Measurements from ENCODE around the gene DCDC1. TPM values are rescaled to one million over a fixed set of nuclear protein-coding genes. Genes with fewer than 3 reads are reported as not detected.

The DCDC1 gene
- total RNA-seq, 1 experiment from 2014 or later = 0.68 TPM

DNA sequence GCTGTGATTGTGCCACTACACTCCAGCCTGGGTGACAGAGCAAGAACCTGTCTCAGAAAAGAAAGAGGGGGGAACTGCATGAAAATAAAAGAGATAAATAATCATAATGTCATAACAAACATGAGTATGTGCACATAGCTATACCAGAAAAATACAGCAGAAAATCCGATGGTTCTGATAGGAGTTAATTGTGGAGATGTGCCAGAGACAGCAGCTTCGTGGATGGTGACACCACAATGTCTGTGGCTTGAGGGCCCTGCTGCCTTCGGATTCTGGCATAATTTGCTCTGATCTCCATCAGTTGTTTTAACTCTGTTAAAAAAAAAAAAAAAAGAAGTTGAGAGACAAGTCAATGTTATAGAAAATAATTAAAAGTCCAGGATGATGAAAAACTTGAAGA lies 491.1 kb downstream of the DCDC1 start:
- H3K4me1 Mint-ChIP-seq (ENCODE audit: low read depth, unreplicated experiment) = no peaks in the 10 kb centered on the region
- CTCF ChIA-PET = no interaction called here
- H3K27me3 Mint-ChIP-seq (ENCODE audit: unreplicated experiment) = no peaks in the 10 kb centered on the region
- no peak overlapping the region for H3K4me3 Mint-ChIP-seq (ENCODE audit: low read depth, unreplicated experiment)
- TF ChIP-seq, protein P1, sequence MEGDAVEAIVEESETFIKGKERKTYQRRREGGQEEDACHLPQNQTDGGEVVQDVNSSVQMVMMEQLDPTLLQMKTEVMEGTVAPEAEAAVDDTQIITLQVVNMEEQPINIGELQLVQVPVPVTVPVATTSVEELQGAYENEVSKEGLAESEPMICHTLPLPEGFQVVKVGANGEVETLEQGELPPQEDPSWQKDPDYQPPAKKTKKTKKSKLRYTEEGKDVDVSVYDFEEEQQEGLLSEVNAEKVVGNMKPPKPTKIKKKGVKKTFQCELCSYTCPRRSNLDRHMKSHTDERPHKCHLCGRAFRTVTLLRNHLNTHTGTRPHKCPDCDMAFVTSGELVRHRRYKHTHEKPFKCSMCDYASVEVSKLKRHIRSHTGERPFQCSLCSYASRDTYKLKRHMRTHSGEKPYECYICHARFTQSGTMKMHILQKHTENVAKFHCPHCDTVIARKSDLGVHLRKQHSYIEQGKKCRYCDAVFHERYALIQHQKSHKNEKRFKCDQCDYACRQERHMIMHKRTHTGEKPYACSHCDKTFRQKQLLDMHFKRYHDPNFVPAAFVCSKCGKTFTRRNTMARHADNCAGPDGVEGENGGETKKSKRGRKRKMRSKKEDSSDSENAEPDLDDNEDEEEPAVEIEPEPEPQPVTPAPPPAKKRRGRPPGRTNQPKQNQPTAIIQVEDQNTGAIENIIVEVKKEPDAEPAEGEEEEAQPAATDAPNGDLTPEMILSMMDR (IDR thresholded peaks at IDR 0.05; ENCODE audit: unreplicated experiment) = no peak
- BruUV-seq (replicated peaks) = no TSS peak
- no peak for DNase-seq
- H3K36me3 Mint-ChIP-seq (ENCODE audit: insufficient read depth, unreplicated experiment) = no peaks in the 10 kb centered on the region
- H3K9me3 Mint-ChIP-seq (ENCODE audit: low read depth, unreplicated experiment) = no peaks in the 10 kb centered on the region
- intact Hi-C loops (cut with micrococcal nuclease; ENCODE audit: unreplicated experiment) = no loop called here
- no peak overlapping the region for H3K27ac Mint-ChIP-seq (ENCODE audit: unreplicated experiment)

DNA sequence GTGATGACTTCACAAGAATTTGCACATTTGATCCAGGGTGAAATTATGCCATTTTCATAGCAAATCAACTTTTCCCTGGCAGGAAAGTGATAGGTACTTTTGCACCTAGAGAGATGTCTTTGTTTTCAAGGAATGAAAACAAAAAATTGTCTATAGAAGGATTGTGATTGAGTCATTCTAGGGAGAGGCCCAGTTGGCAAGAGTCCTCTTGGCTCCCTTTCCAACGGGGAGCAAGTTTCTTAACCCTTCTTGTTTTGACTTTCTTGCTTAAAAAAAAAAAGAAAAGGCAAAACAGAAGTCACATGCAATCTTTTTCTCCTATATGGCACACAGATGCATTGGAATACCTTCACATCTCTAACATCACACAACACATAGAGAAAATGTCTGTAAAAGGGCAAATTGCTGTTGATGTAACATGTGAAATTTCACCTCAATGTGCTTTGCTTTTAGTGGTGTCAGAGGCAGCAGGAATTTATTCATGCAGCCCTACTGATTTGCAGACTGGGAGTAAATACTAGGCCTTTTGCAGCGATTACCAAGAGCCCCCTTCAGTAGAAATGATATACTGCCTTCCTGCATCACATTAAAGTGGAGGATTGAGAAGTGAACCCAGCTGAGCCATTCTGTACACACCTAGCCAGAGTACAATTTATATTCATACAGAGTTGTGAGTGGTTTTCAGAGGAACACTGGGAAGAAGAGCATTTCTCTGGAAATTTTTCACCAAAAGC lies 492.7 kb downstream of the DCDC1 start:
- H3K36me3 Mint-ChIP-seq (ENCODE audit: insufficient read depth, unreplicated experiment) = no peaks in the 10 kb centered on the region
- BruUV-seq (replicated peaks) = no TSS peak
- H3K27ac Mint-ChIP-seq (ENCODE audit: unreplicated experiment) = no peak overlapping the region
- TF ChIP-seq, protein P1 (IDR thresholded peaks at IDR 0.05; ENCODE audit: unreplicated experiment) = no peak
- CTCF ChIA-PET = no interaction called here
- H3K4me3 Mint-ChIP-seq (ENCODE audit: low read depth, unreplicated experiment) = no peak overlapping the region
- intact Hi-C loops (cut with micrococcal nuclease; ENCODE audit: unreplicated experiment) = no loop called here
- H3K4me1 Mint-ChIP-seq (ENCODE audit: low read depth, unreplicated experiment) = no peaks in the 10 kb centered on the region
- H3K9me3 Mint-ChIP-seq (ENCODE audit: low read depth, unreplicated experiment) = no peaks in the 10 kb centered on the region
- DNase-seq = no peak
- no peaks in the 10 kb centered on the region for H3K27me3 Mint-ChIP-seq (ENCODE audit: unreplicated experiment)

DNA sequence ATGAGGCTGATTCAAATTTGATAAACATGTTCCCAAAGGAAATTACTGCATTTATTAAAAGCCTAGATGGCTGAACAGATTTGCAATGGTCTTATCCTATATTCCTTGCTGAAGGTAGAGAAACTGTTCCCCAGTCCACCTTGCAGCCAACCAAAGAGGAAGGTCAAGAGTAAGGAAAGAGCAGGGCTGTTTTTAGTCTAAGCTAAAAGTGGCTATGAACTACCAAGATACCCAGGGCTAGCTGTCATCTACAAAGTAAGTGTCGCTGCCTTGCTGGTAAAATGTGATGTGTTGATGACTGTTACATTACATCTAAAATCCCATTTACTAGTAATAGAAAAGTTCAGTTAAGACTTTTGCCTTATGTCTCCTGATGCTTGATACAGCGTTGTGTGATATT lies 493.3 kb downstream of the DCDC1 start:
- BruUV-seq (replicated peaks) = no TSS peak

DNA sequence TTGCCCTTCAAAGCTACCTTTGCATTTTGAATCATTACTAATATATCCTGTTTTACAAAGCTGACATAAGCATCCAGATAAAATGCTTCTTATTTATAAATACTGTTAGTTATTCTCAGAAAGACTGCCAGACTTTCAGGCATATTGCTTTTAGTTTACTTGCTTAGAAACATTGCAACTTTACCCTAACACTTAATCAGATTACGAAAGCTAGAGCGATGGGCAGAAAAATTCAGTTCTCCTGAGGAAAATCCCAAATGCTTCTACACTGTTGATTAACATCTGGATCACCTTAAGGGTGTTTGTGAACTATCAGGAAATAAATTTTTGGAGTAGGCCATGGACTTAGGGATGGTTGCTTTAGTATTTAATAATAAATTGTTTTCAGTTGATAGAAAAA lies 493.7 kb downstream of the DCDC1 start:
- no peak for DNase-seq
- Mint-ChIP-seq H3K9me3 (ENCODE audit: low read depth, unreplicated experiment) (no peaks in the 10 kb centered on the region), H3K4me1 (ENCODE audit: low read depth, unreplicated experiment) (no peaks in the 10 kb centered on the region), H3K27ac (ENCODE audit: unreplicated experiment) (no peak overlapping the region), H3K4me3 (ENCODE audit: low read depth, unreplicated experiment) (no peak overlapping the region), H3K27me3 (ENCODE audit: unreplicated experiment) (no peaks in the 10 kb centered on the region), H3K36me3 (ENCODE audit: insufficient read depth, unreplicated experiment) (no peaks in the 10 kb centered on the region)
- CTCF ChIA-PET = no interaction called here
- no TSS peak for BruUV-seq (replicated peaks)
- intact Hi-C loops (cut with micrococcal nuclease; ENCODE audit: unreplicated experiment) = no loop called here
- TF ChIP-seq, protein P1 (IDR thresholded peaks at IDR 0.05; ENCODE audit: unreplicated experiment) = no peak

More for the DNA sequence above, 493.3 kb downstream of the DCDC1 start:
- intact Hi-C loops (cut with micrococcal nuclease; ENCODE audit: unreplicated experiment) = no loop called here
- Mint-ChIP-seq H3K4me1 (ENCODE audit: low read depth, unreplicated experiment) (no peaks in the 10 kb centered on the region), H3K9me3 (ENCODE audit: low read depth, unreplicated experiment) (no peaks in the 10 kb centered on the region), H3K36me3 (ENCODE audit: insufficient read depth, unreplicated experiment) (no peaks in the 10 kb centered on the region), H3K4me3 (ENCODE audit: low read depth, unreplicated experiment) (no peak overlapping the region), H3K27me3 (ENCODE audit: unreplicated experiment) (no peaks in the 10 kb centered on the region), H3K27ac (ENCODE audit: unreplicated experiment) (no peak overlapping the region)
- TF ChIP-seq, protein P1 (IDR thresholded peaks at IDR 0.05; ENCODE audit: unreplicated experiment) = no peak
- no peak for DNase-seq
- CTCF ChIA-PET = no interaction called here

Measured in Calu3 (cell line).